DOHH2 (cell line): ENCODE data around the gene SCG5.

Source experiments
- CTCF ChIP-seq: fragments of 200-600 bp; sonication (generic); IDR thresholded peaks from one replicate; pipeline ENCODE4 v1.5.1; 2014; ENCODE audit warnings: antibody characterized with exemption, mild to moderate bottlenecking, low read depth, low read length; ENCODE audit not compliant: poor library complexity, severe bottlenecking
- EZH2phosphoT487 ChIP-seq: fragments of 200-600 bp; sonication (generic); IDR thresholded peaks from 2 replicates; pipeline ENCODE4 v1.6.1; 2017; ENCODE audit warnings: borderline replicate concordance, mild to moderate bottlenecking, antibody characterized with exemption, low read length, moderate library complexity, mixed read lengths

DNA sequence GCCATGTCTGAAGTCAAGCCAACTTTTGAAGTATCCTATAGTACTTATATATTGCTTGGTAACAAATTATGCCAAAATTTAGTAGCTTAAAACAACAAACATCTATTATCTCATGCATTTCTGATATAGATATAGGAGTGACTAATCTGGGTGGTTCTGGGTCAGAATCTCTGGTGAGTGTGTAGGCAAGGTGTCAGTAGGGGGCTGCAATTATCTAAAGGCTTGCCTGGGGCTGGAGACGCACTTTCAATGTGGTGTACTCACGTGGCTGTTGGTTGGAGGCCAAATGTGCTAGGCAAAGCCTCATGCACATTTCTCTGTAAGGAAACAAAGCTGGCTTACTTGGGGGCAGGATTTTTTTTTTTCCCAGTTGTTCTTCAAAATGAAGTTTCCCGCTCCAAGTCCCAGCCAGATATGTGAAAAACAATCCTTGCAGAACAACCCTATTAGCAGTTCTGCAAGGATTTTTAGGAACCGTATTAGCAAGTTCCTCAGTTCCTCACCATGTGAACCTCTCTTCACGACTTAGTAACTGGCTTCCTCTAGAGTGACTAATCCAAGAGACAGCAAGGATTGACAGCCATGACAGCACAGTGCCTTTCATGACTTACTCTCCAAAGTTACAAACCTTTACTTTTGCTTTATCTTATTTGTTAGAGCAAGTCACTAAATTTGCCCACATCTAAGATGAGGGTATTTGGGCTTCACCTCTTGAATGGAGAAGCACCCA is 102.1 kb downstream of the SCG5 start:
- TF ChIP-seq CTCF (no peak), EZH2phosphoT487 (no peak)
